Transverse colon (tissue), 4 donors: ENCODE data around the gene C21orf91. TPM values are rescaled to one million over a fixed set of nuclear protein-coding genes. Genes with fewer than 3 reads are reported as not detected.
A peak's percentile ranks its signal among the peaks of the same experiment; 100 is the strongest.
"Not testable (repeated sequence)": the region's sequence is repeated elsewhere in the genome, so short reads cannot be mapped to it uniquely, and the experiment has no call there.

Experiments
- DNase-seq: peaks from one replicate; pipeline ENCODE4 v3.0.0-alpha.2; 2019
- H3K27ac ChIP-seq, 4 donors: fragments of 200-600 bp; sonication (generic); 2 replicates each; pipeline ENCODE4 v1.5.1; 2016 to 2018; ENCODE audit warnings: inconsistent platforms in 4 of 4
- H3K27me3 ChIP-seq: fragments of 200-600 bp; sonication (generic); 2 replicates; pipeline ENCODE4 v1.5.1; 2017; ENCODE audit warnings: inconsistent platforms
- H3K36me3 ChIP-seq, 4 donors: fragments of 200-600 bp; sonication (generic); 2 replicates each; pipeline ENCODE4 v1.5.1; 2017 to 2019; ENCODE audit warnings: inconsistent platforms in 4 of 4
- H3K4me1 ChIP-seq, 4 donors: fragments of 200-600 bp; sonication (generic); 2 replicates each; pipeline ENCODE4 v1.5.1; 2017 to 2020; ENCODE audit warnings: inconsistent platforms in 4 of 4
- H3K4me3 ChIP-seq, 4 donors: fragments of 200-600 bp; sonication (generic); 1 replicate in 1 of 4; 2 replicates in 3 of 4; pipeline versions ENCODE4 v1.5.1 to v1.6.1; 2017 to 2019; ENCODE audit warnings: inconsistent platforms in 4 of 4
- H3K9me3 ChIP-seq, 2 donors: fragments of 200-600 bp; sonication (generic); 2 replicates each; pipeline ENCODE4 v1.5.1; 2017 to 2019; ENCODE audit warnings: inconsistent platforms in 2 of 2
- EP300 ChIP-seq: sonication (generic); formaldehyde crosslinking; IDR thresholded peaks from one replicate; pipeline ENCODE4 v1.6.1; 2017; ENCODE audit warnings: antibody characterized with exemption, low read depth
- POLR2A ChIP-seq: fragments of 450-650 bp; IDR thresholded peaks from one replicate; pipeline ENCODE4 v1.6.1; 2016; ENCODE audit warnings: antibody characterized with exemption, mild to moderate bottlenecking, moderate library complexity
- POLR2AphosphoS5 ChIP-seq, 3 donors: sonication (generic); formaldehyde crosslinking; IDR thresholded peaks; one replicate each; pipeline ENCODE4 v1.6.1; 2016; ENCODE audit warnings: antibody characterized with exemption in 3 of 3
- WGBS, 2 donors: methylation state at CpG; one replicate each; pipeline ENCODE4 v1.1.5; 2018; ENCODE audit warnings: low coverage in 1 of 2; 5-methylcytosine and 5-hydroxymethylcytosine counted together
- in situ Hi-C, 4 donors: fragments of 200-750 bp; cut with MboI; loops; one replicate each; pipeline versions ENCODE4 v1.15.0 to v1.15.1; 2017; ENCODE audit warnings: low sequenced_read_pairs in 3 of 4, low pct_ligation_motif_present in 1 of 4, low pct_unique_long_range_greater_than_20kb in 1 of 4
- intact Hi-C: fragments of 100-400 bp; cut with DNase I; formaldehyde crosslinking; loops from one replicate; pipeline ENCODE4 v1.15.1; 2023; ENCODE audit warnings: low total_unique reads
- total RNA-seq, 4 donors: library from RNA; depleted of rRNA; stranded (reverse); fragments of >200 nt; gene quantifications; one replicate each; pipeline ENCODE4 v1.1.0, GENCODE V29; 2016
- TF ChIP-seq, protein P1 (sequence below), 5 experiments: fragments of 200-600 bp in 3 of 5; fragments of 450-650 bp in 2 of 5; sonication (generic) in 3 of 5; IDR thresholded peaks; 1 replicate in 2 of 5; 2 replicates in 3 of 5; pipeline ENCODE4 v1.5.1; 2016 to 2017; ENCODE audit warnings: antibody characterized with exemption in 5 of 5, inconsistent platforms in 3 of 5, mild to moderate bottlenecking in 2 of 5, moderate library complexity in 1 of 5

The C21orf91 gene
- total RNA-seq, 4 donors from 2014 or later = 3.2 to 10.8 (median 5.6) TPM

DNA sequence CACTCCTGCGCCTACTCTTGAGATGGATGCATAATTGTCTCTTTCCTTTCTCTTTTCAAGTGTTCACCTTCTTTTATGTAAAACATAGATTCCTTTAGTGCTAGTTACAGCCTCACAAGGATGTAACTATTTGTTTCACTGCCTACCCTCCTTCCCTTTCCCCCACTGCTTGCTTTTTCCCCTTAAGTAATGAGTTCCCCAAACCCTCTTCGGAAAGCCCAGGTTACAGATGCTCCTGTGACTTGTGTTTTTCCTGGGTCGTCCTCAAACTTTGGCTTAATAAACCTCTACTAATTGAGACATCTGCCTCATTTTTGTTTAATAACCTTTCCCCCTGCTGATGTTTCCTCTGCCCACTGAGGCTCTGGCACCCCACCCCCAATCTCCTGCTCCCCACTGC lies 39.2 kb downstream of the C21orf91 start:
- 92 to 100% methylated on average over 2 to 3 of the region's 3 CpGs for WGBS, 2 donors
- intact Hi-C loops (no loop called here), in situ Hi-C loops (no loop called here)
- Histone ChIP-seq H3K36me3 (no peaks in the 10 kb centered on the region), H3K9me3 (no peaks in the 10 kb centered on the region), H3K27ac (peak overlapping the region in 2 of 4 donors; percentile 12 to 42), H3K4me3 (no peak overlapping the region), H3K27me3 (no peaks in the 10 kb centered on the region), H3K4me1 (peaks cover 0 to 4% (median 0%) of the 10 kb centered on the region in 4 donors)
- DNase-seq = no peak
- TF ChIP-seq POLR2AphosphoS5 (IDR thresholded peaks at IDR 0.05) = no peak
- TF ChIP-seq EP300 = no peak
- no peak for TF ChIP-seq POLR2A
- TF ChIP-seq, protein P1, sequence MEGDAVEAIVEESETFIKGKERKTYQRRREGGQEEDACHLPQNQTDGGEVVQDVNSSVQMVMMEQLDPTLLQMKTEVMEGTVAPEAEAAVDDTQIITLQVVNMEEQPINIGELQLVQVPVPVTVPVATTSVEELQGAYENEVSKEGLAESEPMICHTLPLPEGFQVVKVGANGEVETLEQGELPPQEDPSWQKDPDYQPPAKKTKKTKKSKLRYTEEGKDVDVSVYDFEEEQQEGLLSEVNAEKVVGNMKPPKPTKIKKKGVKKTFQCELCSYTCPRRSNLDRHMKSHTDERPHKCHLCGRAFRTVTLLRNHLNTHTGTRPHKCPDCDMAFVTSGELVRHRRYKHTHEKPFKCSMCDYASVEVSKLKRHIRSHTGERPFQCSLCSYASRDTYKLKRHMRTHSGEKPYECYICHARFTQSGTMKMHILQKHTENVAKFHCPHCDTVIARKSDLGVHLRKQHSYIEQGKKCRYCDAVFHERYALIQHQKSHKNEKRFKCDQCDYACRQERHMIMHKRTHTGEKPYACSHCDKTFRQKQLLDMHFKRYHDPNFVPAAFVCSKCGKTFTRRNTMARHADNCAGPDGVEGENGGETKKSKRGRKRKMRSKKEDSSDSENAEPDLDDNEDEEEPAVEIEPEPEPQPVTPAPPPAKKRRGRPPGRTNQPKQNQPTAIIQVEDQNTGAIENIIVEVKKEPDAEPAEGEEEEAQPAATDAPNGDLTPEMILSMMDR (IDR thresholded peaks at IDR 0.05) = no peak

DNA sequence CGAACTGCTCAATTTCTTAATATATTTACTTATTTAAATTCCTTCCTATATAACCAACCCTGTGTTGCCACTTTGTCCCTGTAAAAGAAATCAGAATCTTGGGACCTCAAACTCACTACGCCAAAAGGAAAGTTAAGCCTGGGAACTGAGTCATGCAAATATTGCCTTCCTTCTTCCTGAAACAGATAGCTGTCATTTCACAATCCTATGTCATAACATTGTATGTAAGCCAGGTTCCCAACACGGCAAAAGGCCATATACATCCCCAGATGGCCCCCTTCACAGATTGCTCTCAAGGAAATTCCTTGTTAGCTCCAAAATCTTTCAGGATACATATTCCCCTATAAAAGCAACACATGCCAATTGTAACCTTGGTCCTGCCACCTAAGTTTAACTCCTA lies 39.7 kb downstream of the C21orf91 start:
- in situ Hi-C loops = no loop called here

DNA sequence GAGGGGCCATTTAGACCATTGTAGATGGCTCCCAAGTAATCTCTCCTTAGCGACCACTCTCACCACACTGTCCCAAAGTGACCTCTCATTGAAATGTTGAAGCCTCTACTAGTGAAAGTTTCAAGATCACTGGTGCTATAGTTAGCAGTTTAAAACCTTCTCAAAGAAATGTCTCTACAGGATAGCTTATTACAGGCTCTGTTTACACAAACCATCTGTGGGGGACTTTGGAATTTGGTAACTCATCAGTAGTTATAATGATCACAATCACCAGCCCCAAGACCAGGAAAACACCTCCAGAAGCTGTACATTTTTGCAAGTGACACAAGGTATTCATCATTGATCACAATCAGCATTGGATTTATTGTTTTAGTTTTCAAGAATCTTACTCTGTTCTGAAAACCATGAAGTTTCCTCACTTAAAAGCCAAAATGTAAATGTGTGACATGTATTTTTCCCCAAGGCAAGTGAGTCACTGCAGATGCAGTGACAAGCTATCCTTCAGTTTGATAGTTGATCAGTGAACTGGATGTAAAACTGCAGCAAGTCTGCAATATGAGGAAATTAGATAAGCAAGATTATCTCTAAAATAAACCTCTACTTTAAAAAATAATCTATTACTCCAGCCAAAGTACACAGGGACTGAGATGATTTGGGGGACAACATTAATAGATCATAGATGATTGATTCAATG lies 41.9 kb downstream of the C21orf91 start:
- Histone ChIP-seq H3K9me3 (no peaks in the 10 kb centered on the region), H3K4me1 (no peaks in the 10 kb centered on the region), H3K36me3 (no peaks in the 10 kb centered on the region), H3K27me3 (no peaks in the 10 kb centered on the region), H3K27ac (no peak overlapping the region), H3K4me3 (no peak overlapping the region)
- TF ChIP-seq POLR2AphosphoS5 (IDR thresholded peaks at IDR 0.05) (no peak), EP300 (no peak), POLR2A (no peak)
- TF ChIP-seq, protein P1 (IDR thresholded peaks at IDR 0.05) = no peak
- DNase-seq = no peak
- in situ Hi-C loops (no loop called here), intact Hi-C loops (no loop called here)
- 58% methylated on average over 1 of the region's 1 CpG; no CpG with 5 or more reads in 1 of the 2 donors for WGBS, 2 donors

More for the DNA sequence above, 39.7 kb downstream of the C21orf91 start:
- Histone ChIP-seq H3K36me3 (no peaks in the 10 kb centered on the region), H3K9me3 (no peaks in the 10 kb centered on the region), H3K4me3 (no peak overlapping the region), H3K27ac (no peak overlapping the region), H3K4me1 (peaks cover 0 to under 1% (median 0%) of the 10 kb centered on the region in 4 donors), H3K27me3 (no peaks in the 10 kb centered on the region)
- 67 to 68% methylated on average over 3 of the region's 3 CpGs for WGBS, 2 donors
- intact Hi-C loops = no loop called here
- DNase-seq = no peak
- no peak for TF ChIP-seq POLR2AphosphoS5 (IDR thresholded peaks at IDR 0.05)
- TF ChIP-seq, protein P1 (IDR thresholded peaks at IDR 0.05) = no peak
- TF ChIP-seq POLR2A = no peak
- no peak for TF ChIP-seq EP300

DNA sequence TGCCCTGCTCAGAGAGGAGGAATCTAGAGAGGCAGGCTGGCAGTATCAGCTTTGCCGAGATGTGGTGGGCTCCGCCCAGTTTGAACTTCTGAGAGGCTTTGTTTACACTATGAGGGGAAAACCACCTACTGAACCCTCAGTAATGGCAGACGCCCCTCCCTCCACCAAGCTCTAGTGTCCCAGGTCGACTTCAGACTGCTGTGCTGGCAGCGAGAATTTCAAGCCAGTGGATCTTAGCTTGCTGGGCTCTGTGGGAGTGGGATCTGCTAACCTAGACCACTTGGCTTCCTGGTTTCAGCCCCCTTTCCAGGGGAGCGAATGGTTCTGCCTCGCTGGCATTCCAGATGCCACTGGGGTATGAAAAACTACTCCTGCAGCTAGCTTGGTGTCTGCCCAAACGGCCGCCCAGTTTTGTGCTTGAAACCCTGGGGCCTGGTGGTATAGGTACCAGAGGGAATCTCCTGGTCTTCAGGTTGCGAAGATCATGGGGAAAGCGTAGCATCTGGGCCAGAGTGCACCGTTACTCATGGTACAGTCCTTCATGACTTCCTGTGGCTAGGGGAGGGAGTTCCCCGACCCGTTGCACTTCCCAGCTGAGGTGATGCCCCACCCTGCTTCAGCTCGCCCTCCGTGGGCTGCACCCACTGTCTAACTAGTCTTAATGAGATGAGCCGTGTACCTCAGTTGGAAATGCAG lies 43.6 kb downstream of the C21orf91 start:
- intact Hi-C loops = no loop called here
- H3K27ac ChIP-seq = no peak overlapping the region
- 61 to 72% methylated on average over 5 to 16 of the region's 17 CpGs for WGBS, 2 donors

DNA sequence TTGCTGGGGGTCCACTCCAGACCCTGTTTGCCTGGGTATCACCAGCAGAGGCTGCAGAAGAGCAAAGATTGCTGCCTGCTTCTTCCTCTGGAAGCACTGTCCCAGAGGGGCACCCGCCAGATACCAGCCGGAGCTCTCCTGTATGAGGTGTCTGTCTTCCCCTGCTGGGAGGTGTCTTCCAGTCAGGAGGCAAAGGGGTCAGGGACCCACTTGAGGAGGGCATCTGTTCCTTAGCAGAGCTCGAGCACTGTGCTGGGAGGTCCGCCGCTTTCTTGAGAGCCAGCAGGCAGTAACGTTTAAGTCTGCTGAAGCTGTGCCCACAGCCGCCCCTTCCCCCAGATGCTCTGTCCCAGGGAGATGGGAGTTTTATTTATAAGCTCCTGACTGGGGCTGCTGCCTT lies 44.1 kb downstream of the C21orf91 start:
- intact Hi-C loops, DNase-seq, H3K27me3 ChIP-seq, H3K4me1 ChIP-seq, H3K36me3 ChIP-seq, H3K9me3 ChIP-seq, H3K4me3 ChIP-seq, in situ Hi-C loops, H3K27ac ChIP-seq: not testable (repeated sequence)
- WGBS, 2 donors = 96% methylated on average over 5 of the region's 7 CpGs; no CpG with 5 or more reads in 1 of the 2 donors

More for the DNA sequence above, 43.6 kb downstream of the C21orf91 start:
- DNase-seq = peak; percentile 42
- Histone ChIP-seq H3K36me3 (no peaks in the 10 kb centered on the region), H3K9me3 (no peaks in the 10 kb centered on the region), H3K4me1 (no peaks in the 10 kb centered on the region), H3K27me3 (no peaks in the 10 kb centered on the region), H3K4me3 (no peak overlapping the region)
- no peak for TF ChIP-seq EP300
- no peak for TF ChIP-seq POLR2A
- TF ChIP-seq, protein P1 (IDR thresholded peaks at IDR 0.05) = no peak
- no peak for TF ChIP-seq POLR2AphosphoS5 (IDR thresholded peaks at IDR 0.05)
- in situ Hi-C loops = no loop called here
